A673 (cell line): ENCODE results near the gene BCL3. TPM values are rescaled to one million over a fixed set of nuclear protein-coding genes. Genes with fewer than 3 reads are reported as not detected.

Experiments
- BruUV-seq: library from RNA; stranded (reverse); fragments of 400-500 nt; replicated peaks from 2 replicates; lab custom pipeline; 2021; lab: Mats Ljungman, UMichigan
- CTCF ChIA-PET: fragments of 300-600 bp; sonication (Branson Sonifier 250); formaldehyde crosslinking; loops from one replicate; lab custom pipeline; 2022; ENCODE audit warnings: antibody characterized with exemption; lab: Charles Lee
- POLR2A ChIA-PET: fragments of 300-600 bp; sonication (Branson Sonifier 250); formaldehyde crosslinking; loops from one replicate; lab custom pipeline; 2022; ENCODE audit warnings: antibody characterized with exemption; ENCODE audit not compliant: low non-redundant PET; lab: Charles Lee
- DNase-seq: peaks from one replicate; pipeline ENCODE4 v3.0.0-alpha.2; 2015; ENCODE audit warnings: low spot score
- H3K27ac ChIP-seq: fragments of 200-600 bp; sonication (generic); 2 replicates; pipeline ENCODE4 v1.5.1; 2016; ENCODE audit warnings: mixed run types, low read depth, mild to moderate bottlenecking, mixed read lengths, antibody characterized with exemption, low read length; ENCODE audit not compliant: poor library complexity, severe bottlenecking
- H3K27me3 ChIP-seq: fragments of 200-600 bp; sonication (generic); replicated peaks from 2 replicates; pipeline ENCODE4 v1.6.1; 2017; ENCODE audit warnings: mixed run types, low read depth, mild to moderate bottlenecking, mixed read lengths, antibody characterized with exemption, low read length; ENCODE audit not compliant: insufficient read depth, poor library complexity
- H3K36me3 ChIP-seq: fragments of 200-600 bp; sonication (generic); 2 replicates; pipeline ENCODE4 v1.6.1; 2016; ENCODE audit warnings: mixed run types, mild to moderate bottlenecking, mixed read lengths, antibody characterized with exemption, low read length; ENCODE audit not compliant: insufficient read depth, poor library complexity, severe bottlenecking
- H3K4me1 ChIP-seq: fragments of 200-600 bp; sonication (generic); 2 replicates; pipeline ENCODE4 v1.6.1; 2017; ENCODE audit warnings: mixed run types, mild to moderate bottlenecking, mixed read lengths, antibody characterized with exemption, low read length; ENCODE audit not compliant: insufficient read depth, poor library complexity, severe bottlenecking
- H3K4me3 ChIP-seq: fragments of 200-600 bp; sonication (generic); 2 replicates; pipeline ENCODE4 v1.5.1; 2016; ENCODE audit warnings: low read depth, mixed run types, mild to moderate bottlenecking, mixed read lengths, low read length; ENCODE audit not compliant: poor library complexity, severe bottlenecking
- H3K9me3 ChIP-seq: fragments of 200-600 bp; sonication (generic); 2 replicates; pipeline ENCODE4 v1.6.1; 2016; ENCODE audit warnings: mixed run types, low read depth, mild to moderate bottlenecking, mixed read lengths, antibody characterized with exemption, low read length; ENCODE audit not compliant: poor library complexity, severe bottlenecking
- CTCF ChIP-seq: fragments of 300-800, 200-600 bp; sonication (generic); conservative IDR thresholded peaks from 2 replicates; pipeline ENCODE4 v1.5.1; 2017; ENCODE audit warnings: low read depth, mild to moderate bottlenecking, antibody characterized with exemption, low read length, moderate library complexity, mixed read lengths
- EZH2 ChIP-seq: fragments of 200-600 bp; sonication (generic); IDR thresholded peaks from 2 replicates; pipeline ENCODE4 v1.6.1; 2017; ENCODE audit warnings: borderline replicate concordance, low read depth, mild to moderate bottlenecking, mixed read lengths, antibody characterized with exemption, low read length; ENCODE audit not compliant: poor library complexity, severe bottlenecking
- intact Hi-C: fragments of 100-400 bp; cut with micrococcal nuclease; formaldehyde crosslinking; loops from one replicate; pipeline ENCODE4 v1.10.0; 2022; ENCODE audit not compliant: unreplicated experiment
- total RNA-seq: library from RNA; stranded (reverse); gene quantifications from 2 replicates; pipeline ENCODE4 v1.2.3, GENCODE V29; 2021

BCL3 gene
- total RNA-seq, 1 experiment from 2014 or later: 6.6 TPM

- H3K36me3 ChIP-seq: no peaks in the 10 kb centered on the region
- intact Hi-C loops: no loop called here
- H3K27me3 ChIP-seq: no peaks in the 10 kb centered on the region
- no peak for DNase-seq
- H3K4me3 ChIP-seq: no peak overlapping the region
- ChIA-PET POLR2A (no interaction called here), CTCF (interaction anchor here (0.7 kb wide), 1 partner anchor 87 kb away, joined by 3 read pairs; no protein-coding TSS in a partner anchor)
- no peak for TF ChIP-seq CTCF
- no peak for TF ChIP-seq EZH2
- H3K27ac ChIP-seq: no peak overlapping the region
- H3K4me1 ChIP-seq: no peaks in the 10 kb centered on the region
- BruUV-seq: no TSS peak
- H3K9me3 ChIP-seq: no peaks in the 10 kb centered on the region
Measured at GRCh38 chr19:44725684-44726083, 22.8 kb upstream of the BCL3 start.

GRCh38 chr19:44726465-44726864, 22.0 kb upstream of the BCL3 start:
- no peak for DNase-seq
- Histone ChIP-seq H3K4me3 (no peak overlapping the region), H3K27ac (no peak overlapping the region), H3K36me3 (no peaks in the 10 kb centered on the region), H3K4me1 (no peaks in the 10 kb centered on the region), H3K27me3 (no peaks in the 10 kb centered on the region), H3K9me3 (no peaks in the 10 kb centered on the region)
- CTCF ChIA-PET: no interaction called here
- TF ChIP-seq EZH2 (no peak), CTCF (no peak)
- BruUV-seq: no TSS peak
- intact Hi-C loops: no loop called here
- POLR2A ChIA-PET: no interaction called here

GRCh38 chr19:44728178-44728577, 20.3 kb upstream of the BCL3 start:
- Histone ChIP-seq H3K4me3 (no peak overlapping the region), H3K9me3 (no peaks in the 10 kb centered on the region), H3K36me3 (no peaks in the 10 kb centered on the region), H3K27me3 (no peaks in the 10 kb centered on the region), H3K4me1 (no peaks in the 10 kb centered on the region), H3K27ac (no peak overlapping the region)
- ChIA-PET POLR2A (no interaction called here), CTCF (interaction anchor here (1.9 kb wide), 1 partner anchor 43 kb away, joined by 10 read pairs; no protein-coding TSS in a partner anchor)
- TF ChIP-seq CTCF (no peak), EZH2 (no peak)
- no TSS peak for BruUV-seq
- intact Hi-C loops: no loop called here
- DNase-seq: no peak
